ENCODE data around the gene CUX1.

Gene CUX1

GRCh38 chr7:101846800-101847538 lies 29.5 kb downstream of the CUX1 start:
- H3K27ac ChIP-seq (ENCODE audit: extremely low read depth, low read depth, low read length) = no peak overlapping the region
- TF ChIP-seq ZNF394 (tag by site-specific recombination; IDR thresholded peaks at IDR 0.05; ENCODE audit: borderline replicate concordance) (no peak), ZNF350 (tag by site-specific recombination; IDR thresholded peaks at IDR 0.05) (no peak), ZNF629 (tag by site-specific recombination; IDR thresholded peaks at IDR 0.05) (no peak), ZNF148 (tag by site-specific recombination; IDR thresholded peaks at IDR 0.05; ENCODE audit: borderline replicate concordance) (no peak), ZNF555 (tag by site-specific recombination; conservative IDR thresholded peaks at IDR 0.05) (no peak), GLI2 (tag by site-specific recombination; IDR thresholded peaks at IDR 0.05; ENCODE audit: borderline replicate concordance, low read depth) (no peak), ZNF777 (tag by site-specific recombination; IDR thresholded peaks at IDR 0.05; ENCODE audit: borderline replicate concordance) (no peak), EGR2 (tag by site-specific recombination; IDR thresholded peaks at IDR 0.05; ENCODE audit: low read depth) (no peak), HOXD13 (CRISPR knock-in tag; IDR thresholded peaks at IDR 0.05; ENCODE audit: borderline replicate concordance) (no peak), ZNF223 (tag by site-specific recombination; IDR thresholded peaks at IDR 0.05) (no peak), ZNF692 (tag by site-specific recombination; IDR thresholded peaks at IDR 0.05) (no peak), ZNF138 (tag by site-specific recombination; IDR thresholded peaks at IDR 0.05; ENCODE audit: borderline replicate concordance) (no peak), ZNF626 (tag by site-specific recombination; IDR thresholded peaks at IDR 0.05) (no peak), ZNF677 (tag by site-specific recombination; IDR thresholded peaks at IDR 0.05) (no peak), YY1 (tag by site-specific recombination; IDR thresholded peaks at IDR 0.05) (no peak), ZNF121 (tag by site-specific recombination; IDR thresholded peaks at IDR 0.05) (no peak), ZEB2 (tag by site-specific recombination; IDR thresholded peaks at IDR 0.05) (no peak), ZNF292 (tag by site-specific recombination; IDR thresholded peaks at IDR 0.05; ENCODE audit: borderline replicate concordance, low read depth) (no peak), ZNF426 (tag by site-specific recombination; IDR thresholded peaks at IDR 0.05) (no peak), ZNF341 (tag by site-specific recombination; IDR thresholded peaks at IDR 0.05; ENCODE audit: low read depth) (no peak)
- ChIA-PET CTCF (interaction anchor here (1.4 kb wide), 1 partner anchor 9 kb away, joined by 4 read pairs; no protein-coding TSS in a partner anchor), POLR2A (no interaction called here)
- H3K4me3 ChIP-seq (ENCODE audit: low read depth, low read length) = no peak overlapping the region
- H3K4me1 ChIP-seq (ENCODE audit: control insufficient read depth, insufficient read depth, low read length) = no peaks in the 10 kb centered on the region
- H3K9me3 ChIP-seq (ENCODE audit: control insufficient read depth, insufficient read depth, low read depth, low read length) = no peaks in the 10 kb centered on the region
- no peaks in the 10 kb centered on the region; a peak in 1 of 3 replicates for H3K36me3 ChIP-seq (ENCODE audit: control insufficient read depth in 2 of 2, insufficient read depth in 1 of 2, low read length in 2 of 2)

- H3K9me3 ChIP-seq (ENCODE audit: control insufficient read depth, insufficient read depth, low read depth, low read length) = no peaks in the 10 kb centered on the region
- no peak overlapping the region for H3K4me3 ChIP-seq (ENCODE audit: low read depth, low read length)
- ChIA-PET CTCF (interaction anchor here (0.7 to 1.2 kb wide), 2 partner anchors 30 to 228 kb away, joined by 4 to 11 read pairs; no protein-coding TSS in a partner anchor), POLR2A (no interaction called here)
- no peak overlapping the region for H3K27ac ChIP-seq (ENCODE audit: extremely low read depth, low read depth, low read length)
- no peaks in the 10 kb centered on the region for H3K36me3 ChIP-seq (ENCODE audit: control insufficient read depth in 2 of 2, insufficient read depth in 1 of 2, low read length in 2 of 2)
- no peaks in the 10 kb centered on the region for H3K4me1 ChIP-seq (ENCODE audit: control insufficient read depth, insufficient read depth, low read length)
- TF ChIP-seq ZSCAN30 (tag by site-specific recombination; IDR thresholded peaks at IDR 0.05) (no peak), ZNF18 (tag by site-specific recombination; IDR thresholded peaks at IDR 0.05) (no peak), ZNF184 (tag by site-specific recombination; IDR thresholded peaks at IDR 0.05) (no peak), GLIS2 (tag by site-specific recombination; IDR thresholded peaks at IDR 0.05) (no peak), SCRT1 (tag by site-specific recombination; IDR thresholded peaks at IDR 0.05; ENCODE audit: borderline replicate concordance) (no peak), ZNF433 (tag by site-specific recombination; IDR thresholded peaks at IDR 0.05; ENCODE audit: low read depth) (no peak), TRIM28 (IDR thresholded peaks at IDR 0.05; ENCODE audit: borderline replicate concordance, low read length) (no peak), RBAK (tag by site-specific recombination; IDR thresholded peaks at IDR 0.05) (no peak), ZBTB21 (tag by site-specific recombination; IDR thresholded peaks at IDR 0.05) (no peak), ZNF571 (tag by site-specific recombination; IDR thresholded peaks at IDR 0.05) (no peak), ZNF658 (tag by site-specific recombination; IDR thresholded peaks at IDR 0.05) (no peak)
These were observed 31.0 kb downstream of the CUX1 start for GRCh38 chr7:101848208-101848951.
